CD14-positive monocyte (primary cell): ENCODE results near the gene CYTL1. TPM values are rescaled to one million over a fixed set of nuclear protein-coding genes. Genes with fewer than 3 reads are reported as not detected.

Experiments
- DNase-seq, 3 donors: peaks; one replicate each; pipeline ENCODE4 v3.0.0-alpha.2; 2011 to 2022
- H2AFZ ChIP-seq: 2 replicates; pipeline ENCODE4 v1.6.0; 2012; ENCODE audit warnings: mild to moderate bottlenecking, low read depth, low read length, inconsistent platforms; ENCODE audit not compliant: insufficient read depth, poor library complexity, severe bottlenecking
- H3K27ac ChIP-seq, 2 donors: 1 replicate in 1 of 2; 2 replicates in 1 of 2; pipeline ENCODE4 v1.5.1; 2012 to 2013; ENCODE audit warnings: low read length in 2 of 2, control low read depth in 1 of 2, inconsistent platforms in 1 of 2, low read depth in 1 of 2, mild to moderate bottlenecking in 1 of 2
- H3K27me3 ChIP-seq, 2 donors: one replicate each; pipeline versions ENCODE4 v1.6.0 to v1.6.1; 2011 to 2013; ENCODE audit warnings: low read length in 2 of 2; ENCODE audit not compliant: control insufficient read depth in 2 of 2, insufficient read depth in 2 of 2
- H3K36me3 ChIP-seq, 2 donors: replicated peaks in 1 of 2; 1 replicate in 1 of 2; 2 replicates in 1 of 2; pipeline versions ENCODE4 v1.5.1 to v1.6.1; 2012 to 2013; ENCODE audit warnings: low read length in 2 of 2, control low read depth in 1 of 2, inconsistent platforms in 1 of 2, mild to moderate bottlenecking in 1 of 2; ENCODE audit not compliant: insufficient read depth in 2 of 2, control insufficient read depth in 1 of 2
- H3K4me1 ChIP-seq, 2 donors: 1 replicate in 1 of 2; 2 replicates in 1 of 2; pipeline versions ENCODE4 v1.5.1 to v1.6.1; 2012 to 2013; ENCODE audit warnings: low read length in 2 of 2, control low read depth in 1 of 2, inconsistent platforms in 1 of 2, mild to moderate bottlenecking in 1 of 2, moderate library complexity in 1 of 2; ENCODE audit not compliant: insufficient read depth in 2 of 2, control insufficient read depth in 1 of 2
- H3K4me2 ChIP-seq: replicated peaks from 2 replicates; pipeline ENCODE3; 2012; ENCODE audit warnings: low read length, moderate library complexity, mild to moderate bottlenecking; ENCODE audit not compliant: poor library complexity, severe bottlenecking; ENCODE audit errors: extremely low read depth
- H3K4me3 ChIP-seq, 3 experiments: fragments of 200-600 bp in 1 of 3; sonication (generic) in 1 of 3; replicated peaks in 1 of 3; 1 replicate in 2 of 3; 2 replicates in 1 of 3; pipeline ENCODE4 v1.5.1; 2011 to 2013; ENCODE audit warnings: low read length in 3 of 3, mild to moderate bottlenecking in 3 of 3, control low read depth in 2 of 3, low read depth in 2 of 3, inconsistent platforms in 1 of 3, moderate library complexity in 1 of 3
- H3K79me2 ChIP-seq: 2 replicates; pipeline ENCODE4 v1.6.0; 2012; ENCODE audit warnings: mild to moderate bottlenecking, control low read depth, inconsistent platforms, low read length, moderate library complexity; ENCODE audit not compliant: insufficient read depth
- H3K9ac ChIP-seq: 2 replicates; pipeline ENCODE4 v1.6.0; 2017; ENCODE audit warnings: low read length, mild to moderate bottlenecking; ENCODE audit not compliant: insufficient read depth, poor library complexity, severe bottlenecking
- H3K9me3 ChIP-seq, 2 donors: replicated peaks in 1 of 2; 1 replicate in 1 of 2; 2 replicates in 1 of 2; pipeline versions ENCODE4 v1.5.1 to v1.6.1; 2012 to 2013; ENCODE audit warnings: low read length in 2 of 2, control low read depth in 1 of 2; ENCODE audit not compliant: control insufficient read depth in 1 of 2, insufficient read depth in 1 of 2
- H4K20me1 ChIP-seq: 2 replicates; pipeline ENCODE4 v1.6.0; 2012; ENCODE audit warnings: mild to moderate bottlenecking, low read length, control low read depth, moderate library complexity; ENCODE audit not compliant: insufficient read depth
- H3K27ac Mint-ChIP-seq, 7 donors: one replicate each; pipeline ENCODE4 v1.8.0; 2020; ENCODE audit warnings: mild to moderate bottlenecking in 7 of 7, mixed read lengths in 7 of 7, moderate library complexity in 6 of 7, inconsistent platforms in 2 of 7
- H3K27me3 Mint-ChIP-seq, 3 donors: one replicate each; pipeline ENCODE4 v1.8.0; 2021 to 2022; ENCODE audit warnings: low read depth in 3 of 3, mild to moderate bottlenecking in 3 of 3, mixed read lengths in 3 of 3, moderate library complexity in 3 of 3, inconsistent platforms in 1 of 3
- H3K36me3 Mint-ChIP-seq, 2 donors: one replicate each; pipeline ENCODE4 v1.8.0; 2020; ENCODE audit warnings: mixed read lengths in 2 of 2, inconsistent platforms in 1 of 2, mild to moderate bottlenecking in 1 of 2
- H3K4me1 Mint-ChIP-seq: one replicate; pipeline ENCODE4 v1.8.0; 2020; ENCODE audit warnings: mild to moderate bottlenecking, mixed read lengths
- H3K4me3 Mint-ChIP-seq, 2 donors: one replicate each; pipeline ENCODE4 v1.8.0; 2020; ENCODE audit warnings: mild to moderate bottlenecking in 2 of 2, mixed read lengths in 2 of 2, moderate library complexity in 1 of 2
- H3K9me3 Mint-ChIP-seq, 7 donors: one replicate each; pipeline ENCODE4 v1.8.0; 2020 to 2022; ENCODE audit warnings: mixed read lengths in 7 of 7, mild to moderate bottlenecking in 6 of 7, moderate library complexity in 6 of 7, inconsistent platforms in 2 of 7
- CTCF ChIP-seq: fragments of 200-600 bp; IDR thresholded peaks from one replicate; pipeline ENCODE4 v1.8.0; 2022; ENCODE audit warnings: antibody characterized with exemption, mild to moderate bottlenecking
- WGBS: methylation state at CpG from one replicate; pipeline ENCODE4 v1.1.5; 2013; ENCODE audit warnings: missing lambda C conversion rate; ENCODE audit not compliant: insufficient coverage; 5-methylcytosine and 5-hydroxymethylcytosine counted together
- intact Hi-C, 2 donors: fragments of 100-400 bp; cut with micrococcal nuclease; formaldehyde crosslinking; loops; one replicate each; pipeline versions ENCODE4 v1.15.0 to v1.15.1; 2023
- polyA plus RNA-seq, 3 donors: library from polyadenylated mRNA; depleted of rRNA in 1 of 3; unstranded in 2 of 3; stranded (reverse) in 1 of 3; fragments of 300-500 nt in 2 of 3; fragments of >200 nt in 1 of 3; fragmentation: Illumina TruSeq in 2 of 3; gene quantifications; 1 replicate in 2 of 3; 2 replicates in 1 of 3; pipeline ENCODE4 v1.2.3, GENCODE V29; 2012 to 2021

The CYTL1 gene
- polyA plus RNA-seq, 3 donors, result 0.32 to 0.56 TPM; not detected in 1

GRCh38 chr4:4979971-4980370, 39.3 kb downstream of the CYTL1 start:
- no peaks in the 10 kb centered on the region for H3K79me2 ChIP-seq
- no peaks in the 10 kb centered on the region for H3K27me3 ChIP-seq
- no peaks in the 10 kb centered on the region for H3K36me3 Mint-ChIP-seq
- no peak overlapping the region for H3K4me3 Mint-ChIP-seq
- no peak overlapping the region for H3K27ac Mint-ChIP-seq
- no peaks in the 10 kb centered on the region for H3K4me1 ChIP-seq
- no peak overlapping the region for H3K4me3 ChIP-seq
- DNase-seq, result no peak
- no peak overlapping the region for H3K27ac ChIP-seq
- no peaks in the 10 kb centered on the region for H3K36me3 ChIP-seq
- no peaks in the 10 kb centered on the region for H4K20me1 ChIP-seq
- H3K4me1 Mint-ChIP-seq, result no peaks in the 10 kb centered on the region
- intact Hi-C loops, result no loop called here
- no CpG with 5 or more reads among the region's 4 CpGs for WGBS
- no peak overlapping the region for H3K9ac ChIP-seq
- no peak overlapping the region for H2AFZ ChIP-seq
- TF ChIP-seq CTCF, result no peak
- H3K9me3 Mint-ChIP-seq, result peaks cover 8 to 22% (median 13%) of the 10 kb centered on the region in 7 donors
- peaks cover under 1 to 2% (median 1%) of the 10 kb centered on the region in 3 donors for H3K27me3 Mint-ChIP-seq
- no peak overlapping the region for H3K4me2 ChIP-seq
- peaks cover 10 to 15% of the 10 kb centered on the region in 2 donors for H3K9me3 ChIP-seq

GRCh38 chr4:4974727-4975126, 44.5 kb downstream of the CYTL1 start:
- intact Hi-C loops, result no loop called here
- Histone ChIP-seq H3K36me3 (no peaks in the 10 kb centered on the region), H3K4me2 (no peak overlapping the region), H3K79me2 (no peaks in the 10 kb centered on the region), H4K20me1 (no peaks in the 10 kb centered on the region), H2AFZ (no peak overlapping the region), H3K27ac (no peak overlapping the region), H3K27me3 (peaks cover 0 to 2% of the 10 kb centered on the region in 2 donors), H3K9ac (no peak overlapping the region), H3K4me1 (no peaks in the 10 kb centered on the region), H3K9me3 (peaks cover 18 to 24% of the 10 kb centered on the region in 2 donors), H3K4me3 (no peak overlapping the region)
- H3K27me3 Mint-ChIP-seq, result no peaks in the 10 kb centered on the region
- no peak overlapping the region for H3K27ac Mint-ChIP-seq
- no peaks in the 10 kb centered on the region for H3K36me3 Mint-ChIP-seq
- no peaks in the 10 kb centered on the region for H3K4me1 Mint-ChIP-seq
- WGBS, result 78% methylated on average over 1 of the region's 3 CpGs
- H3K9me3 Mint-ChIP-seq, result peaks cover 19 to 30% (median 24%) of the 10 kb centered on the region in 7 donors
- DNase-seq, result no peak
- TF ChIP-seq CTCF, result no peak
- H3K4me3 Mint-ChIP-seq, result no peak overlapping the region
